ENCODE results near the gene SUOX.
A peak's percentile ranks its signal among the peaks of the same experiment; 100 is the strongest.

Gene SUOX

GRCh38 chr12:56034586-56035332 is 37.7 kb downstream of the SUOX start:
- no peak for TF ChIP-seq CTCF (conservative IDR thresholded peaks at IDR 0.05; ENCODE audit: low read depth, low read length)
- no peak overlapping the region for H3K4me3 ChIP-seq (ENCODE audit: low read depth, low read length)
- DNase-seq (ENCODE audit: low read depth) = no peak

GRCh38 chr12:56037161-56037560 is 40.1 kb downstream of the SUOX start:
- peak; percentile 21 for DNase-seq (ENCODE audit: low read depth)
- H3K4me3 ChIP-seq (ENCODE audit: low read depth, low read length) = no peak overlapping the region
- no peak for TF ChIP-seq CTCF (conservative IDR thresholded peaks at IDR 0.05; ENCODE audit: low read depth, low read length)

GRCh38 chr12:56038022-56038655 is 41.1 kb downstream of the SUOX start:
- TF ChIP-seq CTCF (conservative IDR thresholded peaks at IDR 0.05; ENCODE audit: low read depth, low read length) = no peak
- H3K4me3 ChIP-seq (ENCODE audit: low read depth, low read length) = no peak overlapping the region
- no peak for DNase-seq (ENCODE audit: low read depth)

- no peak overlapping the region for H3K4me3 ChIP-seq (ENCODE audit: low read depth, low read length)
- TF ChIP-seq CTCF (conservative IDR thresholded peaks at IDR 0.05; ENCODE audit: low read depth, low read length) = no peak
- DNase-seq (ENCODE audit: low read depth) = no peak
Measured at GRCh38 chr12:56040151-56040550, 43.1 kb downstream of the SUOX start.

- peak overlapping the region; percentile 98 for H3K4me3 ChIP-seq (ENCODE audit: low read depth, low read length)
- DNase-seq (ENCODE audit: low read depth) = no peak
- TF ChIP-seq CTCF (conservative IDR thresholded peaks at IDR 0.05; ENCODE audit: low read depth, low read length) = no peak
Measured at GRCh38 chr12:56040963-56041551, 44.0 kb downstream of the SUOX start.

GRCh38 chr12:56041552-56042429 is 44.7 kb downstream of the SUOX start, which contains the start of gene RPS26:
RPS26 (plus strand) TSS chr12:56041918; CDS start chr12:56042167, 249 bp downstream.
- peak; percentile 54 for TF ChIP-seq CTCF (conservative IDR thresholded peaks at IDR 0.05; ENCODE audit: low read depth, low read length)
- peak; percentile 100 for DNase-seq (ENCODE audit: low read depth)
- H3K4me3 ChIP-seq (ENCODE audit: low read depth, low read length) = peak within 1 kb of the TSS; percentile 98

GRCh38 chr12:56042430-56042813 is 45.3 kb downstream of the SUOX start:
- DNase-seq (ENCODE audit: low read depth) = peak; percentile 9
- peak overlapping the region; percentile 98 for H3K4me3 ChIP-seq (ENCODE audit: low read depth, low read length)

Measured in choroid plexus epithelial cell (primary cell).